ENCODE measurements around the gene ACER3. TPM values are rescaled to one million over a fixed set of nuclear protein-coding genes. Genes with fewer than 3 reads are reported as not detected.

Gene ACER3
- total RNA-seq, 1 donor from 2014 or later = 17.3 TPM

- no peak for FAIRE-seq
Measured at GRCh38 chr11:76927160-76927559, 66.4 kb downstream of the ACER3 start.

DNA sequence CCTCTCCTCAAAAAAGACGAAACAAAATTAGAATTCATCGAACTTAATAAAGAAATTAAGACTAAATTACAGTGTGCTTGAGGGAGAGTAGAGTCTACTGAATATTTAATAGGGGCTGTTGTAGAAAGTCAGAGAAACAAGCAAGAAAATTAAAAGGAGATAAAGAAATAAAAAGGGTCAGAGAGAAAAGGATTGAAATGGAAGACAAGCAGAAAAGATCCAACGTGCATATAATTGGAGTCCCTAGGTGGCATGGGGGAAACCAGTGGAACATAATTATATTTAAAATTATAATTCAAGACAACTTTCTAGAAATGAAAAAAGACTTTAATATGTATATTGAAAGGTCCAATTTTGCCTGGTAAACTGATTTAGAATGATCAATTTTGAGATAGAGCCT lies 74.3 kb downstream of the ACER3 start:
- no peak overlapping the region for H3K27ac ChIP-seq (ENCODE audit: low read depth, low read length)
- H3K4me1 ChIP-seq (ENCODE audit: insufficient read depth, low read length) = no peaks in the 10 kb centered on the region
- no peaks in the 10 kb centered on the region for H3K4me1 Mint-ChIP-seq (ENCODE audit: low read depth, unreplicated experiment)
- H4K20me1 ChIP-seq (ENCODE audit: insufficient read depth, low read length) = no peaks in the 10 kb centered on the region
- H3K4me3 ChIP-seq (ENCODE audit: insufficient read depth, low read depth, low read length) = no peak overlapping the region
- FAIRE-seq (no peak), DNase-seq (ENCODE audit: low read depth) (no peak)
- TF ChIP-seq, protein P1, sequence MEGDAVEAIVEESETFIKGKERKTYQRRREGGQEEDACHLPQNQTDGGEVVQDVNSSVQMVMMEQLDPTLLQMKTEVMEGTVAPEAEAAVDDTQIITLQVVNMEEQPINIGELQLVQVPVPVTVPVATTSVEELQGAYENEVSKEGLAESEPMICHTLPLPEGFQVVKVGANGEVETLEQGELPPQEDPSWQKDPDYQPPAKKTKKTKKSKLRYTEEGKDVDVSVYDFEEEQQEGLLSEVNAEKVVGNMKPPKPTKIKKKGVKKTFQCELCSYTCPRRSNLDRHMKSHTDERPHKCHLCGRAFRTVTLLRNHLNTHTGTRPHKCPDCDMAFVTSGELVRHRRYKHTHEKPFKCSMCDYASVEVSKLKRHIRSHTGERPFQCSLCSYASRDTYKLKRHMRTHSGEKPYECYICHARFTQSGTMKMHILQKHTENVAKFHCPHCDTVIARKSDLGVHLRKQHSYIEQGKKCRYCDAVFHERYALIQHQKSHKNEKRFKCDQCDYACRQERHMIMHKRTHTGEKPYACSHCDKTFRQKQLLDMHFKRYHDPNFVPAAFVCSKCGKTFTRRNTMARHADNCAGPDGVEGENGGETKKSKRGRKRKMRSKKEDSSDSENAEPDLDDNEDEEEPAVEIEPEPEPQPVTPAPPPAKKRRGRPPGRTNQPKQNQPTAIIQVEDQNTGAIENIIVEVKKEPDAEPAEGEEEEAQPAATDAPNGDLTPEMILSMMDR (IDR thresholded peaks at IDR 0.05; ENCODE audit: insufficient read depth, low read depth, low read length) = no peak
- TF ChIP-seq EZH2 (IDR thresholded peaks at IDR 0.05; ENCODE audit: insufficient read depth, low read length) = no peak
- peaks cover 7% of the 10 kb centered on the region for H3K9me3 Mint-ChIP-seq (ENCODE audit: unreplicated experiment)
- no peak overlapping the region for H3K9ac ChIP-seq (ENCODE audit: low read length)
- H3K4me3 Mint-ChIP-seq (ENCODE audit: unreplicated experiment) = no peak overlapping the region
- H3K9me3 ChIP-seq (ENCODE audit: insufficient read depth, low read depth, low read length) = no peaks in the 10 kb centered on the region
- H3K36me3 Mint-ChIP-seq (ENCODE audit: low read depth, unreplicated experiment) = peaks cover 16% of the 10 kb centered on the region
- no peak overlapping the region for H2AFZ ChIP-seq (ENCODE audit: low read depth, low read length)
- no peaks in the 10 kb centered on the region for H3K79me2 ChIP-seq (ENCODE audit: insufficient read depth, low read length)
- no peak overlapping the region for H3K4me2 ChIP-seq (ENCODE audit: low read length)
- H3K36me3 ChIP-seq (ENCODE audit: insufficient read depth, low read length) = no peaks in the 10 kb centered on the region
- no peaks in the 10 kb centered on the region for H3K27me3 ChIP-seq (ENCODE audit: insufficient read depth, low read length)
- H3K27ac Mint-ChIP-seq (ENCODE audit: unreplicated experiment) = no peak overlapping the region
- H3K27me3 Mint-ChIP-seq (ENCODE audit: low read depth, unreplicated experiment) = no peaks in the 10 kb centered on the region

More at GRCh38 chr11:76927160-76927559, 66.4 kb downstream of the ACER3 start:
- H3K4me3 Mint-ChIP-seq (ENCODE audit: unreplicated experiment) = no peak overlapping the region
- Histone ChIP-seq H3K4me2 (ENCODE audit: low read length) (no peak overlapping the region), H3K79me2 (ENCODE audit: insufficient read depth, low read length) (no peaks in the 10 kb centered on the region), H2AFZ (ENCODE audit: low read depth, low read length) (no peak overlapping the region), H3K9me3 (ENCODE audit: insufficient read depth, low read depth, low read length) (no peaks in the 10 kb centered on the region), H3K4me1 (ENCODE audit: insufficient read depth, low read length) (no peaks in the 10 kb centered on the region), H3K4me3 (ENCODE audit: insufficient read depth, low read depth, low read length) (no peak overlapping the region), H3K27me3 (ENCODE audit: insufficient read depth, low read length) (no peaks in the 10 kb centered on the region), H3K36me3 (ENCODE audit: insufficient read depth, low read length) (no peaks in the 10 kb centered on the region), H3K9ac (ENCODE audit: low read length) (no peak overlapping the region), H3K27ac (ENCODE audit: low read depth, low read length) (no peak overlapping the region), H4K20me1 (ENCODE audit: insufficient read depth, low read length) (no peaks in the 10 kb centered on the region)
- no peaks in the 10 kb centered on the region for H3K27me3 Mint-ChIP-seq (ENCODE audit: low read depth, unreplicated experiment)
- TF ChIP-seq, protein P1 (IDR thresholded peaks at IDR 0.05; ENCODE audit: insufficient read depth, low read depth, low read length) = no peak
- no peak for TF ChIP-seq EZH2 (IDR thresholded peaks at IDR 0.05; ENCODE audit: insufficient read depth, low read length)
- no peak overlapping the region for H3K27ac Mint-ChIP-seq (ENCODE audit: unreplicated experiment)
- peaks cover 2% of the 10 kb centered on the region for H3K36me3 Mint-ChIP-seq (ENCODE audit: low read depth, unreplicated experiment)
- no peak for DNase-seq (ENCODE audit: low read depth)
- no peaks in the 10 kb centered on the region for H3K4me1 Mint-ChIP-seq (ENCODE audit: low read depth, unreplicated experiment)
- H3K9me3 Mint-ChIP-seq (ENCODE audit: unreplicated experiment) = no peaks in the 10 kb centered on the region

GRCh38 chr11:76939219-76939631 lies 78.5 kb downstream of the ACER3 start:
- H3K9me3 ChIP-seq (ENCODE audit: insufficient read depth, low read depth, low read length) = no peaks in the 10 kb centered on the region
- no peak overlapping the region for H3K4me3 ChIP-seq (ENCODE audit: insufficient read depth, low read depth, low read length)
- H3K4me2 ChIP-seq (ENCODE audit: low read length) = no peak overlapping the region
- H3K9ac ChIP-seq (ENCODE audit: low read length) = no peak overlapping the region
- H3K4me1 Mint-ChIP-seq (ENCODE audit: low read depth, unreplicated experiment) = no peaks in the 10 kb centered on the region
- no peak overlapping the region for H2AFZ ChIP-seq (ENCODE audit: low read depth, low read length)
- H3K36me3 ChIP-seq (ENCODE audit: insufficient read depth, low read length) = no peaks in the 10 kb centered on the region
- no peak for TF ChIP-seq EZH2 (IDR thresholded peaks at IDR 0.05; ENCODE audit: insufficient read depth, low read length)
- TF ChIP-seq, protein P1 (IDR thresholded peaks at IDR 0.05; ENCODE audit: insufficient read depth, low read depth, low read length) = no peak
- H3K27ac ChIP-seq (ENCODE audit: low read depth, low read length) = no peak overlapping the region
- FAIRE-seq = no peak
- no peak overlapping the region for H3K27ac Mint-ChIP-seq (ENCODE audit: unreplicated experiment)
- H3K27me3 Mint-ChIP-seq (ENCODE audit: low read depth, unreplicated experiment) = no peaks in the 10 kb centered on the region
- H4K20me1 ChIP-seq (ENCODE audit: insufficient read depth, low read length) = no peaks in the 10 kb centered on the region
- H3K36me3 Mint-ChIP-seq (ENCODE audit: low read depth, unreplicated experiment) = peaks cover 12% of the 10 kb centered on the region
- peaks cover 10% of the 10 kb centered on the region for H3K9me3 Mint-ChIP-seq (ENCODE audit: unreplicated experiment)
- H3K79me2 ChIP-seq (ENCODE audit: insufficient read depth, low read length) = no peaks in the 10 kb centered on the region
- H3K27me3 ChIP-seq (ENCODE audit: insufficient read depth, low read length) = no peaks in the 10 kb centered on the region
- DNase-seq (ENCODE audit: low read depth) = no peak
- no peak overlapping the region for H3K4me3 Mint-ChIP-seq (ENCODE audit: unreplicated experiment)
- H3K4me1 ChIP-seq (ENCODE audit: insufficient read depth, low read length) = no peaks in the 10 kb centered on the region

All from astrocyte (in vitro differentiated cells and primary cell).